Heart left ventricle (tissue), 13 donors: ENCODE measurements around the gene ABCC1.

Experiments used
- POLR2A ChIP-seq, 2 donors: fragments of 450-650 bp; IDR thresholded peaks; one replicate each; pipeline ENCODE4 v1.6.1; 2017; ENCODE audit warnings: antibody characterized with exemption in 2 of 2, mild to moderate bottlenecking in 2 of 2, moderate library complexity in 2 of 2
- TF ChIP-seq, protein P1 (sequence below), 12 donors: fragments of 200-600 bp; sonication (generic) in 4 of 12; IDR thresholded peaks; one replicate each; pipeline versions ENCODE4 v1.5.0 to v1.8.0; 2018 to 2022; ENCODE audit warnings: antibody characterized with exemption in 12 of 12, mild to moderate bottlenecking in 5 of 12
- donor health status: ischemic (EF 13 %, LVEDD 7.1; RV severe dilation, severe dysfunction).
- donor health status: DM: no; HTN: yes; CAD: no.
- donor health status: DM: no; HTN: no; CAD: no.
- donor health status: ischemic (EF 25% LVEDD 6.9; RV normal size, moderate dysfunction).
- donor health status: ischemic (EF 25% LVEDD 5.7; RV mildly dilated, moderate dysfunction).
- donor health status: ischemic (EF 35%, LVEDD 5.7; RV mildly dilated, moderate dysfunction).
- donor health status: nonischemic (EF 11% LVEDD 7.7; RV severe dilation, severe dysfunction).
- donor health status: DM: yes; HTN: yes; CAD: no.
- donor health status: PGD.
- donor health status: ischemic (EF 29% LVEDD 5.4; RV normal size, mild dysfunction).
- donor health status: nonischemic (EF 23%, LVEDD 6.1; RV moderate dilation, normal function).

- TF ChIP-seq, protein P1, sequence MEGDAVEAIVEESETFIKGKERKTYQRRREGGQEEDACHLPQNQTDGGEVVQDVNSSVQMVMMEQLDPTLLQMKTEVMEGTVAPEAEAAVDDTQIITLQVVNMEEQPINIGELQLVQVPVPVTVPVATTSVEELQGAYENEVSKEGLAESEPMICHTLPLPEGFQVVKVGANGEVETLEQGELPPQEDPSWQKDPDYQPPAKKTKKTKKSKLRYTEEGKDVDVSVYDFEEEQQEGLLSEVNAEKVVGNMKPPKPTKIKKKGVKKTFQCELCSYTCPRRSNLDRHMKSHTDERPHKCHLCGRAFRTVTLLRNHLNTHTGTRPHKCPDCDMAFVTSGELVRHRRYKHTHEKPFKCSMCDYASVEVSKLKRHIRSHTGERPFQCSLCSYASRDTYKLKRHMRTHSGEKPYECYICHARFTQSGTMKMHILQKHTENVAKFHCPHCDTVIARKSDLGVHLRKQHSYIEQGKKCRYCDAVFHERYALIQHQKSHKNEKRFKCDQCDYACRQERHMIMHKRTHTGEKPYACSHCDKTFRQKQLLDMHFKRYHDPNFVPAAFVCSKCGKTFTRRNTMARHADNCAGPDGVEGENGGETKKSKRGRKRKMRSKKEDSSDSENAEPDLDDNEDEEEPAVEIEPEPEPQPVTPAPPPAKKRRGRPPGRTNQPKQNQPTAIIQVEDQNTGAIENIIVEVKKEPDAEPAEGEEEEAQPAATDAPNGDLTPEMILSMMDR (IDR thresholded peaks at IDR 0.05): no peak
- no peak for TF ChIP-seq POLR2A (IDR thresholded peaks at IDR 0.05)
Observed at GRCh38 chr16:15988268-15989013, 39.0 kb downstream of the ABCC1 start.
